ENCODE results near the gene GSDMA.

GSDMA gene, protein sequence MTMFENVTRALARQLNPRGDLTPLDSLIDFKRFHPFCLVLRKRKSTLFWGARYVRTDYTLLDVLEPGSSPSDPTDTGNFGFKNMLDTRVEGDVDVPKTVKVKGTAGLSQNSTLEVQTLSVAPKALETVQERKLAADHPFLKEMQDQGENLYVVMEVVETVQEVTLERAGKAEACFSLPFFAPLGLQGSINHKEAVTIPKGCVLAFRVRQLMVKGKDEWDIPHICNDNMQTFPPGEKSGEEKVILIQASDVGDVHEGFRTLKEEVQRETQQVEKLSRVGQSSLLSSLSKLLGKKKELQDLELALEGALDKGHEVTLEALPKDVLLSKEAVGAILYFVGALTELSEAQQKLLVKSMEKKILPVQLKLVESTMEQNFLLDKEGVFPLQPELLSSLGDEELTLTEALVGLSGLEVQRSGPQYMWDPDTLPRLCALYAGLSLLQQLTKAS

GRCh38 chr17:39962642-39963220 is at the start of gene GSDMA:
GSDMA (plus strand) TSS chr17:39963004; CDS start chr17:39965688, 2,684 bp downstream.
- no peak for DNase-seq (ENCODE audit: low read depth)

GRCh38 chr17:39913989-39914388 is 48.8 kb upstream of the GSDMA start:
- DNase-seq (ENCODE audit: low read depth): no peak

DNA sequence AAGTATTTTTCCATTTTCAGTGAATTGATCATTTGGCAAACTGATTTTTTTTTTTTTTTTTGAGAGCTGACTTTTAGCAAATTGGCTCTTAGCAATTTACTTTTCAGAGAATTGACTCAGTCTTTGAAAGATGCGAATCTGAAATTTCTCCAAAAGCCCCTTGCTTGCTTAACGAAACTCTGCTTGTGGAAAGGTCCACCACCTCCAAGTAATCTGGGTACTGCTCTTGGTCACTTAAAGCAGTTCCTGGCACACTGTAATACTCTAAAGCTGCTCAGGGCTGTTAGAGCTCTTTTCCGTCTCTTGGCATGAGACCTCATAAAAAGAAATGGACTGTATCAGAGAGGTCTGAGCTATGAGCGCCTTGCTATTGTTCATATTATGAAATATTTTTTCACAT is 47.2 kb upstream of the GSDMA start:
- DNase-seq (ENCODE audit: low read depth): no peak

DNA sequence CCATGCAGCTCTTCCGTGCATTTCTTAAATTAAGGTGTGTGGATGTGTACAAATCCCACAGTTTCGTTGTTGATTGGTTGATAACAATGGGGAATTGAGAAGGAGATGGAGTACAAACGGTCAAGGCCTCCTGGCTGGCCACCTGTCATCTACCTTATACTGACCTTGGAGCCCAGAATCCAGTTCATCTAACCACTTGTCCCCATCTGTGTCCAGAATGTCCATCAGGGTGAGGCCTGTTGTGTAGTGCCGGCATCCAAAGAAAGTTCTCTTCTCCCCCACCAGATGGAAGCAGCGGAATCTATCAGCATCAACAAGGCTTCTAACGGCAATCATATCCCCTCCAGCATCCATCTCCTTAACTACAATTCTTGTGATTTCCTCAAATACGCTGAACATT is 45.9 kb upstream of the GSDMA start:
- no peak for DNase-seq (ENCODE audit: low read depth)

- no peak for DNase-seq (ENCODE audit: low read depth)
Observed at GRCh38 chr17:39919087-39919683, 43.6 kb upstream of the GSDMA start.

DNA sequence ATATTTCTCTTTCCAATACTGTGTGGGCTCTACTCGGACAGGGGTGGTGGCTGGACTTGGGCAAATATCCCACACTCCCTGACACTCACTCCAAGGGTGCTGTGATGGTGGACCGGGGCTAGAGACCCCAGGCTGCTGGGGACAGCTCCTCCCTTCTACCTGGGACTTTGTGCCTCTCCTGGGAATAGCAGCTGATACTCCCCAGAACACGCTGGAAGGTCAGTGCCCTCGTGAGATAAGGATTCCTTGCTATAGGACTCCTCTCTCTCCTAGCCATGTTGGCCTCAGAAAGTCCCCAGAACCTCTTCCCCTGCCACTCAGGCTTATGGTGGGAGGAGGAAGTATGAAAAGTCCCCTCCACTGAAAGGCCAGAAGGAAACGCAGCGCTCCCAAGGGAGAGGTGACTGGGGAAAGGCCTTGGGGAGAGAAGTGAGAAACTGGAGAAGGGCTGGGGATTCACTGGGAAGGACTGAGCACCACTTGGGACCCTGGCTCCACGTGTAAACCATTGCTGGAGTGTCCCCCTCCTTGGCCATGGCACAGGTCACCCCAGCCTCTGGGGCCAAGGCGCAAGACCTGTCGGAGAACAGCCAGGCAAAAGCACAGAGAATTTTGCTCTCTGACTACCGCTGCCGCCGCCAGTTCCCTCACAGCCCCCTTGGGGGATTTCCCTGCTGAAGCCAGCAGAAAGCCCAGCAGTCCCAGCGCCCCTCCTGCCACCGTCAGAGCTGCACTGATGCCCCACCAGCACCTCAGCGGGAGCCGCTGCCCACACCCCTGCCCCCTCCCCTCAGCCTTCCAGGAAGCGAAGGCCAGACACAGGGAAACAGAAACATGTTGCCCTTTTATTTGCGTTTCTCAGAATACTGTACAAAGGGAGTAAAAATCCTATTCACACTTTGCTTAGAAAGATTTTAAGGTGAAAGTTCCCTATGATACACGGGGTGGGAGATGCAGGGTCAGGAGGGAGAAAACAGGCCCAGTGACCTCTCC is 42.3 kb upstream of the GSDMA start:
- DNase-seq (ENCODE audit: low read depth): no peak

- no peak for DNase-seq (ENCODE audit: low read depth)
Observed at GRCh38 chr17:39921323-39921722, 41.5 kb upstream of the GSDMA start.

- no peak for DNase-seq (ENCODE audit: low read depth)
Observed at GRCh38 chr17:39922006-39922405, 40.8 kb upstream of the GSDMA start.

DNA sequence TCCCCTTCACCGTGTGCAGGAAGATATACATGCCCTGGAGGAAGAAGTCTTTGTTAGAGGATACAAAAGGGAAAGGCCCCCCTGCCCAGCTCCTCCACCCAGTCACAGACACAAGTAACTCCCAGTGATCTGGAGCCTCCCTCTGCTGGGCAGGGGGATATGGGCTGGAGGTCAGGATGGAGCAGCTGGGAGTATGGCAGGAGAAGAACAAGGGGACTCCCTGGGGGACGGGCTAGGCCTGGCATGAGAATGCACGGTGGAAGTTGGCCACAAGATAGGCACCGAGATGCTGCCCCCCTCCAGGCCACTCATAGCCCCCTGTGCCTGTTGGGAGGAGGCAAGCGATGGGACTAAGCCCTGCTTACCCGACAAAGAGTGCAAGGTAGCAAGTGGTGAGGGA is 39.6 kb upstream of the GSDMA start:
- no peak for DNase-seq (ENCODE audit: low read depth)

- no peak for DNase-seq (ENCODE audit: low read depth)
Observed at GRCh38 chr17:39923836-39924690, 38.7 kb upstream of the GSDMA start.

GRCh38 chr17:39924691-39925055 is 38.1 kb upstream of the GSDMA start:
- DNase-seq (ENCODE audit: low read depth): no peak

- no peak for DNase-seq (ENCODE audit: low read depth)
Observed at GRCh38 chr17:39925282-39926134, 37.3 kb upstream of the GSDMA start.

DNA sequence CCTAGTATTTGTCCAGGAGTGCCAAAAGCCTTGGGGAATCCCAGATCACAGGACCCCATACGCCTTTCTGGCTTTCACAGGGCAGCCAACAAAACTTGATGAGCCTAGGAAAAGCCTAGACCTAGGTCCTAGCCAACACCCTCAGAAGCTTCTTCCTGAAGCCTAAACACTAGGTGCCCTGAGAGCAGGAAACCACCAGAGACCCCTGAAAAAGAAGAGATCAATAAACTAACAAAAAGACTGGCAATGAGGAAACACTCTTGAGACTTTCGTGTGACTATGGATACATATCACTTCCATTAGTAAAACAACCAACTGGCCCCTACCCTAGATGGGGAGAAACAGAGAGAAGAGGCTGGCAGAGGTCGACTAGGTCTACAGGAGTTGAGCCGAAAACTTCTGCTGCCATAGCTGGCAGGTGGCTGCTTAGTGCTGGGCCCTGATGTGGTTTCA is 36.6 kb upstream of the GSDMA start:
- DNase-seq (ENCODE audit: low read depth): no peak

GRCh38 chr17:39926588-39927100 is 36.2 kb upstream of the GSDMA start:
- DNase-seq (ENCODE audit: low read depth): no peak

DNA sequence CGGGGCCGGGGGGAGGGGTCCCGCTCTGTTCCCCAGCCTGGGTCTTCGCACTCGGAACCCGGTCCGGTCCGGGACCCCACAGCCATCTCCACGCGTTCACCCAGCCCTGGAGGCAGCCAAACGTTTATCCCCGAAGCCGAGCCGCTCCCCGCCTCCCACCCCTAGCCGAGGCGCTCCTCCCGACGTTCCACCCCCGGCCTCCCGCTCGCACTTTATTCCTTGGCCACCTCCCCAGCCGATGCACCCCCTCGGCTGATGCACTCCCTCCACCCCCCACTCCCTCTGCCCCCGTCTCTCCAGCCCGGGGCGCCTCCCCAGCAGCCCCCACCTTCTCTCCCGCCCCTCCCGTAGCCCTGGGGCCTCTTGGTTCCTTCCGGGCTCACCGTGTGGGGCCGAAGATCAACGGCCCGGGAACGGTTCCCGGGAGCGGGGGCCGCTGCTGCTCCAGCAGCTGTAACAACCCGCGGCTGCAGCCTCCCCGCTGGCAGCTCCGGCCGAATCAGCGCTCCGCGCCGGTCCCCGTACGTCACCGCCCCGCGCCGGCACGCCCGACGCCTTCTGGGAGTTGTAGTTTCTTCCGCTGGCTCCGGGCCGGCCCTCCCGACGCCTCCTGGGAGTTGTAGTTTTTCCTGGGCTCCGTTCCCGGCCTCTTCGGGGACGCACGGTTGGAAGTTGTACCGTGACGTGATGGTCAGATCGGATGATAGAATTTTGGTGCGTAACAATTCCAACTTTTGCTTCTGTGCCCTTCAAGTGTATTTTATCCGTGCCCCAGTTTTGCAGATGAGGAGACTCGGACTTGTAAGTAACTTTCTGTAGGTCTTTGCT is 35.5 kb upstream of the GSDMA start, which contains the start of the genes LRRC3C and ORMDL3:
LRRC3C (plus strand) TSS at position 632 of the 828 bp plus-strand sequence. CDS start 13,792 bp downstream, outside the sequence.
ORMDL3 (minus strand) TSS at position 501 of the 828 bp plus-strand sequence. CDS start 3,398 bp downstream, outside the sequence.
- peak; percentile 84 for DNase-seq (ENCODE audit: low read depth)

- DNase-seq (ENCODE audit: low read depth): no peak
Observed at GRCh38 chr17:39927929-39928857, 34.6 kb upstream of the GSDMA start.

- peak; percentile 75 for DNase-seq (ENCODE audit: low read depth)
Observed at GRCh38 chr17:39928858-39929645, 33.8 kb upstream of the GSDMA start.
